Measurements from ENCODE around the gene ITPR2. TPM values are rescaled to one million over a fixed set of nuclear protein-coding genes. Genes with fewer than 3 reads are reported as not detected.

Gene ITPR2
- total and polyA plus RNA-seq, 4 donors: 30.9 to 133 (median 73.2) TPM

GRCh38 chr12:26620907-26621306 lies 212.1 kb downstream of the ITPR2 start:
- Histone ChIP-seq H3K4me3 (ENCODE audit: low read depth, low read length) (no peak overlapping the region), H3K9me3 (ENCODE audit: control insufficient read depth, insufficient read depth, low read length) (no peaks in the 10 kb centered on the region), H3K27me3 (ENCODE audit: control insufficient read depth, insufficient read depth, low read length) (no peaks in the 10 kb centered on the region), H3K36me3 (ENCODE audit: control insufficient read depth, insufficient read depth, low read length) (peaks cover 6% of the 10 kb centered on the region), H3K27ac (ENCODE audit: low read depth, low read length) (no peak overlapping the region), H3K4me1 (ENCODE audit: control insufficient read depth, insufficient read depth, low read length) (no peaks in the 10 kb centered on the region)
- DNase-seq (ENCODE audit: low read depth in 4 of 6, low spot score in 6 of 6): no peak
- 93% methylated on average over 3 of the region's 5 CpGs for WGBS (ENCODE audit: insufficient coverage)

- Histone ChIP-seq H3K27ac (ENCODE audit: low read depth, low read length) (no peak overlapping the region), H3K9me3 (ENCODE audit: control insufficient read depth, insufficient read depth, low read length) (no peaks in the 10 kb centered on the region), H3K4me3 (ENCODE audit: low read depth, low read length) (no peak overlapping the region), H3K4me1 (ENCODE audit: control insufficient read depth, insufficient read depth, low read length) (no peaks in the 10 kb centered on the region), H3K27me3 (ENCODE audit: control insufficient read depth, insufficient read depth, low read length) (no peaks in the 10 kb centered on the region), H3K36me3 (ENCODE audit: control insufficient read depth, insufficient read depth, low read length) (peaks cover 1% of the 10 kb centered on the region)
- no peak for DNase-seq (ENCODE audit: low read depth in 4 of 6, low spot score in 6 of 6)
- 43% methylated on average over 1 of the region's 1 CpG for WGBS (ENCODE audit: insufficient coverage)
Measured at GRCh38 chr12:26617513-26617912, 215.5 kb downstream of the ITPR2 start.

- Histone ChIP-seq H3K27me3 (ENCODE audit: control insufficient read depth, insufficient read depth, low read length) (no peaks in the 10 kb centered on the region), H3K4me1 (ENCODE audit: control insufficient read depth, insufficient read depth, low read length) (no peaks in the 10 kb centered on the region), H3K36me3 (ENCODE audit: control insufficient read depth, insufficient read depth, low read length) (no peaks in the 10 kb centered on the region), H3K4me3 (ENCODE audit: low read depth, low read length) (no peak overlapping the region), H3K9me3 (ENCODE audit: control insufficient read depth, insufficient read depth, low read length) (no peaks in the 10 kb centered on the region), H3K27ac (ENCODE audit: low read depth, low read length) (no peak overlapping the region)
- peak in 2 of 6 donors; percentile 15 to 53 for DNase-seq (ENCODE audit: low read depth in 4 of 6, low spot score in 6 of 6)
- WGBS (ENCODE audit: insufficient coverage): no CpG with 5 or more reads among the region's 3 CpGs
Measured at GRCh38 chr12:26614011-26614616, 218.9 kb downstream of the ITPR2 start.

GRCh38 chr12:26612203-26612602 lies 220.8 kb downstream of the ITPR2 start:
- Histone ChIP-seq H3K4me3 (ENCODE audit: low read depth, low read length) (no peak overlapping the region), H3K27ac (ENCODE audit: low read depth, low read length) (no peak overlapping the region), H3K36me3 (ENCODE audit: control insufficient read depth, insufficient read depth, low read length) (peaks cover 4% of the 10 kb centered on the region), H3K4me1 (ENCODE audit: control insufficient read depth, insufficient read depth, low read length) (no peaks in the 10 kb centered on the region), H3K9me3 (ENCODE audit: control insufficient read depth, insufficient read depth, low read length) (no peaks in the 10 kb centered on the region), H3K27me3 (ENCODE audit: control insufficient read depth, insufficient read depth, low read length) (no peaks in the 10 kb centered on the region)
- peak in 1 of 6 donors; percentile 9 for DNase-seq (ENCODE audit: low read depth in 4 of 6, low spot score in 6 of 6)
- no CpG with 5 or more reads among the region's 2 CpGs for WGBS (ENCODE audit: insufficient coverage)

GRCh38 chr12:26611598-26611997 lies 221.4 kb downstream of the ITPR2 start:
- Histone ChIP-seq H3K36me3 (ENCODE audit: control insufficient read depth, insufficient read depth, low read length) (peaks cover 4% of the 10 kb centered on the region), H3K9me3 (ENCODE audit: control insufficient read depth, insufficient read depth, low read length) (no peaks in the 10 kb centered on the region), H3K4me1 (ENCODE audit: control insufficient read depth, insufficient read depth, low read length) (no peaks in the 10 kb centered on the region), H3K27me3 (ENCODE audit: control insufficient read depth, insufficient read depth, low read length) (no peaks in the 10 kb centered on the region), H3K27ac (ENCODE audit: low read depth, low read length) (no peak overlapping the region), H3K4me3 (ENCODE audit: low read depth, low read length) (no peak overlapping the region)
- WGBS (ENCODE audit: insufficient coverage): no CpG with 5 or more reads among the region's 6 CpGs
- peak in 1 of 6 donors; percentile 8 for DNase-seq (ENCODE audit: low read depth in 4 of 6, low spot score in 6 of 6)

GRCh38 chr12:26610774-26611173 lies 222.2 kb downstream of the ITPR2 start:
- WGBS (ENCODE audit: insufficient coverage): 87% methylated on average over 6 of the region's 8 CpGs
- no peak for DNase-seq (ENCODE audit: low read depth in 4 of 6, low spot score in 6 of 6)
- Histone ChIP-seq H3K36me3 (ENCODE audit: control insufficient read depth, insufficient read depth, low read length) (peaks cover 4% of the 10 kb centered on the region), H3K4me3 (ENCODE audit: low read depth, low read length) (no peak overlapping the region), H3K9me3 (ENCODE audit: control insufficient read depth, insufficient read depth, low read length) (no peaks in the 10 kb centered on the region), H3K4me1 (ENCODE audit: control insufficient read depth, insufficient read depth, low read length) (no peaks in the 10 kb centered on the region), H3K27me3 (ENCODE audit: control insufficient read depth, insufficient read depth, low read length) (no peaks in the 10 kb centered on the region), H3K27ac (ENCODE audit: low read depth, low read length) (no peak overlapping the region)

GRCh38 chr12:26609986-26610385 lies 223.0 kb downstream of the ITPR2 start:
- no peak overlapping the region for H3K4me3 ChIP-seq (ENCODE audit: low read depth, low read length)
- H3K27ac ChIP-seq (ENCODE audit: low read depth, low read length): no peak overlapping the region
- peaks cover 4% of the 10 kb centered on the region for H3K36me3 ChIP-seq (ENCODE audit: control insufficient read depth, insufficient read depth, low read length)
- no peak for DNase-seq (ENCODE audit: low read depth in 4 of 6, low spot score in 6 of 6)
- H3K4me1 ChIP-seq (ENCODE audit: control insufficient read depth, insufficient read depth, low read length): no peaks in the 10 kb centered on the region
- no CpG with 5 or more reads among the region's 1 CpG for WGBS (ENCODE audit: insufficient coverage)
- no peaks in the 10 kb centered on the region for H3K9me3 ChIP-seq (ENCODE audit: control insufficient read depth, insufficient read depth, low read length)
- H3K27me3 ChIP-seq (ENCODE audit: control insufficient read depth, insufficient read depth, low read length): no peaks in the 10 kb centered on the region

- Histone ChIP-seq H3K9me3 (ENCODE audit: control insufficient read depth, insufficient read depth, low read length) (no peaks in the 10 kb centered on the region), H3K27ac (ENCODE audit: low read depth, low read length) (no peak overlapping the region), H3K4me1 (ENCODE audit: control insufficient read depth, insufficient read depth, low read length) (no peaks in the 10 kb centered on the region), H3K27me3 (ENCODE audit: control insufficient read depth, insufficient read depth, low read length) (no peaks in the 10 kb centered on the region), H3K36me3 (ENCODE audit: control insufficient read depth, insufficient read depth, low read length) (peaks cover 4% of the 10 kb centered on the region), H3K4me3 (ENCODE audit: low read depth, low read length) (no peak overlapping the region)
- no peak for DNase-seq (ENCODE audit: low read depth in 4 of 6, low spot score in 6 of 6)
- WGBS (ENCODE audit: insufficient coverage): no CpG with 5 or more reads among the region's 2 CpGs
Measured at GRCh38 chr12:26608706-26609105, 224.3 kb downstream of the ITPR2 start.

- DNase-seq (ENCODE audit: low read depth in 4 of 6, low spot score in 6 of 6): no peak
Measured at GRCh38 chr12:26608273-26608672, 224.7 kb downstream of the ITPR2 start.

GRCh38 chr12:26606911-26607310 lies 226.1 kb downstream of the ITPR2 start:
- no peak for DNase-seq (ENCODE audit: low read depth in 4 of 6, low spot score in 6 of 6)
- Histone ChIP-seq H3K27ac (ENCODE audit: low read depth, low read length) (no peak overlapping the region), H3K4me3 (ENCODE audit: low read depth, low read length) (no peak overlapping the region), H3K36me3 (ENCODE audit: control insufficient read depth, insufficient read depth, low read length) (peaks cover 4% of the 10 kb centered on the region), H3K4me1 (ENCODE audit: control insufficient read depth, insufficient read depth, low read length) (no peaks in the 10 kb centered on the region), H3K27me3 (ENCODE audit: control insufficient read depth, insufficient read depth, low read length) (no peaks in the 10 kb centered on the region), H3K9me3 (ENCODE audit: control insufficient read depth, insufficient read depth, low read length) (no peaks in the 10 kb centered on the region)

More at GRCh38 chr12:26608273-26608672, 224.7 kb downstream of the ITPR2 start:
- peaks cover 4% of the 10 kb centered on the region for H3K36me3 ChIP-seq (ENCODE audit: control insufficient read depth, insufficient read depth, low read length)
- 95% methylated on average over 10 of the region's 12 CpGs for WGBS (ENCODE audit: insufficient coverage)
- no peak overlapping the region for H3K4me3 ChIP-seq (ENCODE audit: low read depth, low read length)
- H3K9me3 ChIP-seq (ENCODE audit: control insufficient read depth, insufficient read depth, low read length): no peaks in the 10 kb centered on the region
- no peaks in the 10 kb centered on the region for H3K27me3 ChIP-seq (ENCODE audit: control insufficient read depth, insufficient read depth, low read length)
- H3K27ac ChIP-seq (ENCODE audit: low read depth, low read length): no peak overlapping the region
- no peaks in the 10 kb centered on the region for H3K4me1 ChIP-seq (ENCODE audit: control insufficient read depth, insufficient read depth, low read length)
